Stimulated activated CD4-positive, alpha-beta T cell treated with anti-CD3 and anti-CD28 coated beads, Interleukin-12 subunit alpha, Interleukin-12 subunit beta, amount 100 ng/mL, for 48 hours (primary cell): ENCODE results near the gene ARHGEF33.

Source experiments
- DNase-seq, 3 donors: peaks; one replicate each; pipeline ENCODE4 v3.0.0-alpha.2; 2020; ENCODE audit warnings: low read depth in 2 of 3, low spot score in 1 of 3

ARHGEF33 gene

GRCh38 chr2:39013871-39014270 lies 124.2 kb downstream of the ARHGEF33 start:
- DNase-seq, result no peak

GRCh38 chr2:39015424-39015823 lies 125.7 kb downstream of the ARHGEF33 start:
- DNase-seq, result no peak

DNA sequence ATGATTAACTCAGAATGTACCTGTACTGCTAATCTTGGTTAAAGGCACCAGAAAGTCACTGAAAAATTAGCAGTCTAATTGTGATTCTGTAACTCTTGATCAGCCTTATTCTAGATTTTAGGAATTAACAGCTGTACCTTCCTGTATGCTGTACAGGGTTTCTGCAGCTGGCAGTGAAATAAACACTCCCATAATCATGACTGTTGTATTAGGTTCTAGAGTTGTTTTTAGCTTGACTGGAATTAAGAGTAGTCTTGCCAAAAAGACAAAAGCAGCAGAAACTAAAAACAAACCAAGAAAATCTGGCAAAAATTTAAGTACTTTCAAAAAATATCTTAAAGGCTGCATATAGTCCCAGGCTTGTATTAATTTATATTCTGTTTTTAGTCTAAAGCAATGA lies 127.7 kb downstream of the ARHGEF33 start:
- no peak for DNase-seq

- DNase-seq, result no peak
Observed at GRCh38 chr2:39018638-39019037, 129.0 kb downstream of the ARHGEF33 start.

- no peak for DNase-seq
Observed at GRCh38 chr2:39020383-39020782, 130.7 kb downstream of the ARHGEF33 start.

DNA sequence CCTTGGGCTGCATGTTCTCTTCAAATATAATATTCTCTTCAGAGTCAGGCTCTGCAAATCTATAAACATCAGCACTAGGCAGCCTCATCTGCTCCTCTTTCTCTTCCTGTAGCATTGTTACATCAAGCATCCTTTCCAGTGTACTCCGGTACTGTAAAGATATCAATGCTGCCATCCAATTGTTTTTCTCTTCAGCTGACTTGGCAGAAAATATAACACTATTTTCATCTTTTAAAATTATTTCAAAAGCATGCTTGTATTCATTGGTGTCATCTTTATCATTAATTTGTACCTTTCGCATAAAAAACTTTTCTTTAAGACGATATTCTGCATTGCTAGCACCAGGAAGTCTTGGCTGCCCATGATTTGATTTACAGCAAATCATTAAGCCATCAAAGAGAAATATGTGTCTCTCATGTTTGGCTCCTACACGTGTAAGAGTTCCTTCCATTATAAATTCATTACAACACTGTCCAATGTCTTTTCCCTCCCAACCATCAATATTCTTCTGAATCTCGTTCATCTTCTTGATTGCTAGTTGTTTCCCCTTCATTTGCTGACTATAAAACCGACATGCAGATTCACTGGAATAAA lies 133.1 kb downstream of the ARHGEF33 start:
- no peak for DNase-seq

- no peak for DNase-seq
Observed at GRCh38 chr2:39023649-39024048, 134.0 kb downstream of the ARHGEF33 start.

- DNase-seq, result no peak
Observed at GRCh38 chr2:39024833-39025232, 135.2 kb downstream of the ARHGEF33 start.
